K562 (cell line): ENCODE data around the gene PCBD1. TPM values are rescaled to one million over a fixed set of nuclear protein-coding genes. Genes with fewer than 3 reads are reported as not detected.

Source experiments
- ATAC-seq: fragments of 200-7000 bp; cut with Tn5 transposase; 3 replicates; pipeline ENCODE4 v1.9.1; 2020; ENCODE audit warnings: moderate library complexity
- BruUV-seq: library from RNA; stranded (reverse); fragments of 400-500 nt; replicated peaks from 2 replicates; lab custom pipeline; 2021; lab: Mats Ljungman, UMichigan
- CTCF ChIA-PET: fragments of 300-600 bp; formaldehyde crosslinking; extraction: SDS; loops from one replicate; lab custom pipeline; 2021; ENCODE audit warnings: low intra/inter-chr PET ratio; lab: Yijun Ruan, JAX
- POLR2A ChIA-PET: fragments of 300-600, 350-650 bp; sonication (Branson Sonifier 250); formaldehyde crosslinking; extraction: SDS; loops from one replicate; lab custom pipeline; 2021; ENCODE audit warnings: antibody characterized with exemption, inconsistent platforms; lab: Yijun Ruan, JAX
- DNase-seq, 4 experiments: peaks; one replicate each; pipeline versions ENCODE4 v3.0.0 to v3.0.0-alpha.2; 2011 to 2018; ENCODE audit warnings: low spot score in 3 of 4, mixed read lengths in 3 of 4; ENCODE audit errors: extremely low read depth in 1 of 4
- FAIRE-seq: peaks from 2 replicates; lab custom pipeline; 2011; peaks lifted over from hg19 to GRCh38; lab: Jason Lieb, UNC
- H2AFZ ChIP-seq: 2 replicates; pipeline ENCODE4 v1.6.0; 2011; ENCODE audit warnings: low read depth, low read length, control low read depth, inconsistent platforms
- H3K27ac ChIP-seq: fragments of 200-600 bp; 3 replicates; pipeline ENCODE4 v1.8.0; 2011; ENCODE audit warnings: low read depth, mild to moderate bottlenecking, control low read depth, inconsistent platforms, low read length, moderate library complexity, mixed read lengths; ENCODE audit errors: extremely low read depth
- H3K27me3 ChIP-seq, 2 experiments: fragments of 300-600 bp in 1 of 2; 2 replicates in 1 of 2; 3 replicates in 1 of 2; pipeline versions ENCODE4 v1.6.0 to v1.8.0; 2011; ENCODE audit warnings: inconsistent platforms in 2 of 2, low read length in 2 of 2, mild to moderate bottlenecking in 1 of 2, mixed read lengths in 1 of 2, moderate library complexity in 1 of 2; ENCODE audit not compliant: control insufficient read depth in 2 of 2, insufficient read depth in 2 of 2
- H3K36me3 ChIP-seq: fragments of 300-600 bp; 3 replicates; pipeline ENCODE4 v1.8.0; 2011; ENCODE audit warnings: mild to moderate bottlenecking, low read length, inconsistent platforms; ENCODE audit not compliant: control insufficient read depth, insufficient read depth
- H3K4me1 ChIP-seq, 2 experiments: fragments of 200-600 bp in 1 of 2; replicated peaks in 1 of 2; 2 replicates in 1 of 2; 3 replicates in 1 of 2; pipeline versions ENCODE4 v1.5.1 to v1.8.0; 2011; ENCODE audit warnings: inconsistent platforms in 2 of 2, low read length in 2 of 2, mild to moderate bottlenecking in 1 of 2, mixed read lengths in 1 of 2, moderate library complexity in 1 of 2; ENCODE audit not compliant: control insufficient read depth in 2 of 2, insufficient read depth in 2 of 2
- H3K4me2 ChIP-seq: 2 replicates; pipeline ENCODE4 v1.6.1; 2011; ENCODE audit warnings: low read length, control low read depth, inconsistent platforms, mixed read lengths; ENCODE audit not compliant: insufficient read depth
- H3K4me3 ChIP-seq: fragments of 200-600 bp; sonication (generic), shearing (Covaris generic); 2 replicates; pipeline ENCODE4 v1.5.1; 2016; ENCODE audit warnings: control low read depth, inconsistent platforms
- H3K79me2 ChIP-seq: fragments of 200-600 bp; 3 replicates; pipeline ENCODE4 v1.8.0; 2011; ENCODE audit warnings: low read length, inconsistent platforms; ENCODE audit not compliant: control insufficient read depth, insufficient read depth
- H3K9ac ChIP-seq, 2 experiments: 2 replicates each; pipeline versions ENCODE4 v1.6.0 to v1.6.1; 2011; ENCODE audit warnings: low read depth in 2 of 2, low read length in 2 of 2, control low read depth in 1 of 2, inconsistent platforms in 1 of 2, mild to moderate bottlenecking in 1 of 2, mixed read lengths in 1 of 2; ENCODE audit not compliant: insufficient read depth in 1 of 2
- H3K9me1 ChIP-seq: one replicate; pipeline ENCODE4 v1.6.0; 2011; ENCODE audit warnings: inconsistent platforms, mild to moderate bottlenecking, low read length, moderate library complexity; ENCODE audit not compliant: control insufficient read depth, insufficient read depth
- H3K9me3 ChIP-seq: replicated peaks from 2 replicates; pipeline ENCODE4 v1.5.1; 2011; ENCODE audit warnings: low read depth, low read length, inconsistent platforms; ENCODE audit not compliant: control insufficient read depth, insufficient read depth
- H4K20me1 ChIP-seq: replicated peaks from 2 replicates; pipeline ENCODE4 v1.6.1; 2011; ENCODE audit warnings: low read length, inconsistent platforms, mixed read lengths; ENCODE audit not compliant: control insufficient read depth, insufficient read depth
- DDX20 ChIP-seq: fragments of 450-650 bp; IDR thresholded peaks from 2 replicates; pipeline ENCODE4 v1.6.1; 2016; ENCODE audit warnings: missing genetic modification characterization, low read depth, mild to moderate bottlenecking, missing compliant biosample characterization, moderate library complexity
- JUN ChIP-seq, 2 experiments: sonication (generic) in 1 of 2; formaldehyde crosslinking in 1 of 2; IDR thresholded peaks; 2 replicates each; pipeline versions ENCODE4 v1.6.1 to v1.8.0; 2012 to 2022; ENCODE audit warnings: borderline replicate concordance in 2 of 2, mild to moderate bottlenecking in 2 of 2, improper control_type of control experiment in 1 of 2, low read depth in 1 of 2, low read length in 1 of 2, missing genetic modification reagents in 1 of 2
- KDM2B ChIP-seq: fragments of 250-450 bp; sonication (Bioruptor Pico); IDR thresholded peaks from 2 replicates; pipeline ENCODE4 v1.8.0; 2021; ENCODE audit warnings: mild to moderate bottlenecking, moderate library complexity
- PRPF4 ChIP-seq: fragments of 200-400 bp; formaldehyde crosslinking; IDR thresholded peaks from one replicate; pipeline ENCODE4 v1.6.1; 2017; ENCODE audit warnings: low read length, low read depth, mild to moderate bottlenecking; ENCODE audit not compliant: insufficient read depth, poor library complexity, severe bottlenecking
- RBM17 ChIP-seq: fragments of 200-400 bp; formaldehyde crosslinking; IDR thresholded peaks from 2 replicates; pipeline ENCODE4 v1.6.1; 2017; ENCODE audit warnings: low read depth, mild to moderate bottlenecking, low read length, borderline replicate concordance
- SMAD4 ChIP-seq: fragments of 250-450 bp; sonication (Bioruptor Pico); conservative IDR thresholded peaks from 2 replicates; pipeline ENCODE4 v1.8.0; 2021; ENCODE audit warnings: inconsistent platforms, mild to moderate bottlenecking, moderate library complexity
- THRB ChIP-seq: fragments of 450-650 bp; formaldehyde crosslinking; conservative IDR thresholded peaks from 2 replicates; pipeline ENCODE4 v1.4.0; 2022; ENCODE audit warnings: mild to moderate bottlenecking, missing genetic modification characterization
- WGBS: fragments of 100-300 bp; shearing (Covaris generic); methylation state at CpG from one replicate; pipeline ENCODE4 v1.1.6; 2016; ENCODE audit warnings: low coverage, mixed read lengths; ENCODE audit not compliant: insufficient coverage; ENCODE audit errors: missing lambda C conversion rate; 5-methylcytosine and 5-hydroxymethylcytosine counted together
- in situ Hi-C: fragments of 300-500 bp; cut with MboI; formaldehyde crosslinking; loops from 4 replicates; pipeline ENCODE4 v1.15.0; 2018; ENCODE audit warnings: inconsistent platforms, mixed read lengths
- intact Hi-C: fragments of 100-400 bp; cut with micrococcal nuclease; formaldehyde crosslinking; loops from 2 replicates; pipeline ENCODE4 v1.14.2; 2022
- polyA plus RNA-seq, 8 experiments: library from polyadenylated mRNA; depleted of rRNA in 4 of 8; stranded (reverse) in 5 of 8; unstranded in 3 of 8; fragments of >200 nt; fragmentation: Nextera tagmentation in 2 of 8; fragmentation: Illumina TruSeq in 1 of 8; extraction: Ambion mirVana in 2 of 8; extraction: Trizol in 1 of 8; gene quantifications; 2 replicates each; pipeline versions ENCODE4 v1.2.1 to v1.2.3, GENCODE V29; 2011 to 2014; ENCODE audit warnings: inconsistent platforms in 1 of 8, missing spikeins in 1 of 8
- total RNA-seq, 7 experiments: library from RNA; depleted of rRNA in 6 of 7; stranded (reverse); fragments of >200 nt in 6 of 7; fragmentation: Illumina TruSeq in 2 of 7; extraction: Trizol in 2 of 7; gene quantifications; 2 replicates each; pipeline versions ENCODE4 v1.2.1 to v1.2.3, GENCODE V29; 2011 to 2021; ENCODE audit warnings: low replicate concordance in 1 of 7

PCBD1 gene
- total and polyA plus RNA-seq, 9 of the 15 experiments (the other 6 are each of a cell fraction or from before 2014, with no cell fraction given): 14.6 to 109 (median 57.0) TPM

- WGBS: 1% methylated on average over 11 of the region's 11 CpGs
- Histone ChIP-seq H3K9ac (no peak overlapping the region; a peak in 1 of 4 replicates), H3K9me1 (peaks cover 3% of the 10 kb centered on the region), H3K79me2 (no peaks in the 10 kb centered on the region), H3K4me3 (no peak overlapping the region), H3K36me3 (no peaks in the 10 kb centered on the region), H3K4me2 (no peak overlapping the region), H3K9me3 (no peaks in the 10 kb centered on the region), H2AFZ (no peak overlapping the region), H3K27ac (no peak overlapping the region), H4K20me1 (peaks cover 20% of the 10 kb centered on the region; the same call in 1 of the 2 replicates), H3K27me3 (peaks cover 49 to 98% of the 10 kb centered on the region in 2 experiments), H3K4me1 (no peaks in the 10 kb centered on the region; a peak in 1 of 5 replicates)
- FAIRE-seq (no peak), DNase-seq (no peak), ATAC-seq (no peak)
- intact Hi-C loops (no loop called here), in situ Hi-C loops (no loop called here)
- POLR2A ChIA-PET: interaction anchor here (1.4 kb wide), 1 partner anchor 17 kb away, joined by 9 read pairs; no protein-coding TSS in a partner anchor
- BruUV-seq: no TSS peak
- TF ChIP-seq DDX20 (tag) (no peak), JUN (IDR thresholded peaks at IDR 0.05; ENCODE audit: borderline replicate concordance, low read depth, low read length) (no peak), JUN (CRISPR knock-in tag; IDR thresholded peaks at IDR 0.05; ENCODE audit: borderline replicate concordance) (no peak), PRPF4 (no peak), SMAD4 (CRISPR knock-in tag) (no peak), RBM17 (no peak), THRB (no peak), KDM2B (CRISPR knock-in tag) (no peak)
- CTCF ChIA-PET: interaction anchor here (0.6 kb wide), 1 partner anchor 350 kb away, joined by 3 read pairs; no protein-coding TSS in a partner anchor
These were observed 46.8 kb upstream of the PCBD1 start for GRCh38 chr10:70935125-70935625.
